Measurements from ENCODE around the gene GABPA.
"Not testable (repeated sequence)": the region's sequence is repeated elsewhere in the genome, so short reads cannot be mapped to it uniquely, and the experiment has no call there.

Gene GABPA

DNA sequence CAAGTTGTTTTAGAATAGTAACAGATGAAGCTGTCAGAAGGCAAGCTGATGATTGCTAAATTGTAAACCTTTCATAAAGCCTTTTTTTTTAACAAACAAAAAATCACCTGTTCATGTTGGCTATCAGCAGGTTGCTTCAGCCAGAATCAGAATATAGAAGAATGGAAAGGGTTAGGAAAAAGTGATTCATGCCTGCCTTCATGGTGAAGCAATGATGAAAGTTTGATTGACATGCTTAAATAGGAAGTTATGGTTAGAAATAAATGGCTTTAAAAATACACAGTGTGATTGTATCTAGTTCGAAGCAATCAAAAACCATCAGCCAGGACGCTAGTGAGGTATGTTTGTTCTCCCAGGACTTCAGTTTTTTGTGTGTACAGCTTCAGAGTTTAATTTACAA is 37.9 kb downstream of the GABPA start:
- H3K27ac ChIP-seq (ENCODE audit: low read depth, low read length), result no peak overlapping the region

DNA sequence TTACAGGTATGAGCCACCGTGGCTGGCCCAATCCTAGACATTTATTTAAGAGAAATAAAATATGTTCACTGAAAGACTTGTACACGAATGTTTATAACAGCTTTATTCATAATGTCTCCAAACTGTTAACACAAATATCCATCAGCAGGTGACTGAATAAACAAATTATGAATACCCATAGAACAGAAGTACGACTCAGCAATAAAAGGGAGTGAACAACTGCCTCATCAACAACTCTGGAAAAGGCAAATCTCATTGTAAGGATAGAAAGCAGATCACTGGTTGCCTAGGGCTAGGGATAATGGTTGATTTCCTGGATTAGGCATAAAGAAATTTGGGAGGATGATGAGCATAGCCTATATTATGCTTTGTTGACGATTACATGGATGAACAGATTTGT is 41.7 kb downstream of the GABPA start:
- Histone ChIP-seq H3K4me1 (ENCODE audit: control insufficient read depth, insufficient read depth, low read length) (no peaks in the 10 kb centered on the region), H3K27ac (ENCODE audit: low read depth, low read length) (no peak overlapping the region), H3K9me3 (ENCODE audit: control insufficient read depth, insufficient read depth, low read length) (no peaks in the 10 kb centered on the region), H3K36me3 (ENCODE audit: control insufficient read depth, insufficient read depth, low read length) (no peaks in the 10 kb centered on the region), H3K4me3 (ENCODE audit: low read depth, low read length) (no peak overlapping the region), H3K9ac (ENCODE audit: low read depth, low read length) (no peak overlapping the region), H3K27me3 (ENCODE audit: control insufficient read depth, insufficient read depth, low read length) (no peaks in the 10 kb centered on the region)

More for the DNA sequence above, 37.9 kb downstream of the GABPA start:
- Histone ChIP-seq H3K4me3 (ENCODE audit: low read depth, low read length) (no peak overlapping the region), H3K36me3 (ENCODE audit: control insufficient read depth, insufficient read depth, low read length) (peaks cover 4% of the 10 kb centered on the region; the same call in 1 of the 2 replicates), H3K9me3 (ENCODE audit: control insufficient read depth, insufficient read depth, low read length) (no peaks in the 10 kb centered on the region), H3K9ac (ENCODE audit: low read depth, low read length) (no peak overlapping the region), H3K27me3 (ENCODE audit: control insufficient read depth, insufficient read depth, low read length) (no peaks in the 10 kb centered on the region), H3K4me1 (ENCODE audit: control insufficient read depth, insufficient read depth, low read length) (no peaks in the 10 kb centered on the region)

DNA sequence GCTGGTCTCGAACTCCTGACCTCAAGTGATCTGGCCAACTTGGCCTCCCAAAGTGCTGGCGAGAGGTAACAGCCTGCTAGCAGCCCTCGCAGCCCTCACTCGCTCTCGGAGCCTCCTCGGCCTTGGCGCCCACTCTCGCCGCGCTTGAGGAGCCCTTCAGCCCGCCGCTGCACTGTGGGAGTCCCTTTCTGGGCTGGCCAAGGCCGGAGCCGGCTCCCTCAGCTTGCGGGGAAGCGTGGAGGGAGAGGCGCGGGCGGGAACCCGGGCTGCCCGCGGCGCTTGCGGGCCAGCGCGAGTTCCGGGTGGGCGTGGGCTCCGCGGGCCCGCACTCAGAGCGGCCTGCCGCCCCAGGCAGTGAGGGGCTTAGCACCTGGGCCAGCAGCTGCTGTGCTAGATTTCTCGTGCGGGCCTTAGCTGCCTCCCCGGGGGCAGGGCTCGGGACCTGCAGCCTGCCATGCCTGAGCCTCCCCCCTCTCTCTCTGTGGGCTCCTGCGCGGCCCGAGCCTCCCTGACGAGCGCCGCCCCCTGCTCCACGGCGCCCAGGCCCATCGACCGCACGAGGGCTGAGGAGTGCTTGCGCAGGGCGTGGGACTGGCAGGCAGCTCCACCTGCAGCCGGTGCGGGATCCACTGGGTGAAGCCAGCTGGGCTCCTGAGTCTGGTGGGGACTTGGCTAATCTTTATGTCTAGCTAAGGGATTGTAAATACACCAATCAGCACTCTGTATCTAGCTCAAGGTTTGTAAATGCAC is 43.5 kb downstream of the GABPA start:
- not testable (repeated sequence) for H3K27me3 ChIP-seq (ENCODE audit: control insufficient read depth, insufficient read depth, low read length); H3K4me1 ChIP-seq (ENCODE audit: control insufficient read depth, insufficient read depth, low read length); H3K9ac ChIP-seq (ENCODE audit: low read depth, low read length); H3K4me3 ChIP-seq (ENCODE audit: low read depth, low read length); H3K36me3 ChIP-seq (ENCODE audit: control insufficient read depth, insufficient read depth, low read length); H3K27ac ChIP-seq (ENCODE audit: low read depth, low read length); H3K9me3 ChIP-seq (ENCODE audit: control insufficient read depth, insufficient read depth, low read length)

DNA sequence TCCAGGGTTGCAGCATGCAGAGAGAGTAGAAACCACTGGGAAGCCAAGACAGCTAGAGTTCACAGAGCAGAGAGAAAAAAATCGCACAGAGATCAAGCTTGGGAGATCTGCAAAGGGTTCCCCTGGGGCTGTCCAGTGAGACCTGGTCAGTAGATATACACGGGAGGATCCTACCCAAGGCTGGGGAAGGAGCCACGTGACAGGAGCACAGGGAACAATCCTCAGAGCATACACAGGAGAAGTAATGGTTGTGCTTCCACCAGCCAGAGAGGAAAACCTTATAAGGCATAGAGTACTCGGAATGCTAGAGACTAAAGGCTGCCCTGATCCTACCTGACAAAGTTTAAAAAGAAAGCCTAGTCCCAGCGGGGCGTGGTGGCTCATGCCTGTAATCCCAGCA is 53.9 kb downstream of the GABPA start:
- H3K9ac ChIP-seq (ENCODE audit: low read depth, low read length), result no peak overlapping the region
- no peaks in the 10 kb centered on the region for H3K27me3 ChIP-seq (ENCODE audit: control insufficient read depth, insufficient read depth, low read length)
- no peak overlapping the region for H3K27ac ChIP-seq (ENCODE audit: low read depth, low read length)
- H3K4me3 ChIP-seq (ENCODE audit: low read depth, low read length), result no peak overlapping the region
- H3K36me3 ChIP-seq (ENCODE audit: control insufficient read depth, insufficient read depth, low read length), result no peaks in the 10 kb centered on the region
- H3K9me3 ChIP-seq (ENCODE audit: control insufficient read depth, insufficient read depth, low read length), result no peaks in the 10 kb centered on the region
- peaks cover 7% of the 10 kb centered on the region; the same call in 1 of the 2 replicates for H3K4me1 ChIP-seq (ENCODE audit: control insufficient read depth, insufficient read depth, low read length)

DNA sequence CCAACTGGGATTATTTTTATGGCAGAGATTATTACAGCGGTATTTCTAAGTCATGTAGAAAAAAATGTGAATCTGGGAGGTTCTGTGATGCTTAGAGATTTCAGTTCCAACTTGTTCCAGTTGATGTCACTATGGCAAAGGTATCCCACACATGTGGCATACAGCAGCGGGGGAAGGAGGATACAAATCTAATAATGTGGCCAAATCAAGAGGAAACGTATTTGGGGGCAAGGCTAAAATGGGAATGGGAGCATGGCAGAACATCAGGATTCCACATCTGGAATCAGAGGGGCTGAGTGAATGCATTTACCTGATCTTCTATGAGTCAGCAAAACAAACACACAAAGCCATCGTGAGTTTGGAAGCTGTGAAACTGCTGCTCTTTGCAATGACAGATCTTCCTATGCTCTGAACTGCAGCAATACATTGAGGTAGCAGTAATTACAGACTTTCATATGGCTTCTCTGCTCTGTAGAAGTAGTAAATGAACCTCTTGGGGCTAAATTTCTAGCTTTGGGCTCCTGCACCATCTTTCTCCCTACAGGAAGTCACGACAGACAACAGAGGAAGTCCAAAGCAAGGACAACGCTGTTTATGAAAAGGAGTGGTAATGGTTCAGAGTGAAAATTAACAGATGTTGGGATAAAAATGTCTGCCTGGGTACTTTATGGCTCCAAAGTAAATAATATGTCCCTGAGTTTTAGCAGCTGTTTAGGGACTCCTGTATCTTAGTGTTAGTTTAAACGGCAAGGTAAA is 55.5 kb downstream of the GABPA start:
- no peaks in the 10 kb centered on the region for H3K9me3 ChIP-seq (ENCODE audit: control insufficient read depth, insufficient read depth, low read length)
- H3K4me3 ChIP-seq (ENCODE audit: low read depth, low read length), result no peak overlapping the region
- H3K9ac ChIP-seq (ENCODE audit: low read depth, low read length), result no peak overlapping the region; the same call in 1 of the 2 replicates

DNA sequence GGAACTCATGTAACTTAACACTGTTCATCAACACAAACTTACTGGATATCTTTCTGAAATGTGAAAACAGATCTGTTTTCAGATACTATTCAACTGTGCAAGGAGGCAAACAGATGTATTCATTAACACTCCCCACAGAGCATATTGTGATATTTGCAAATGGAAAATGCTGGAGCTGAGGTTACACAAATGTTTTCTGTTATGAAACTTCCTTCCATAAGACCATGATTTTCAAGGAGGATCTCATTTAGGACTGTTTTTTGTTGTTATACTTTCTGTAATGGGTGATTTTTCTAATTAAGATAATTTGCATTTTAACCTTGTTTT is 56.1 kb downstream of the GABPA start:
- H3K9ac ChIP-seq (ENCODE audit: low read depth, low read length), result no peak overlapping the region
- H3K4me1 ChIP-seq (ENCODE audit: control insufficient read depth, insufficient read depth, low read length), result peaks cover 7% of the 10 kb centered on the region; the same call in 1 of the 2 replicates
- H3K4me3 ChIP-seq (ENCODE audit: low read depth, low read length), result no peak overlapping the region
- H3K9me3 ChIP-seq (ENCODE audit: control insufficient read depth, insufficient read depth, low read length), result no peaks in the 10 kb centered on the region
- H3K36me3 ChIP-seq (ENCODE audit: control insufficient read depth, insufficient read depth, low read length), result no peaks in the 10 kb centered on the region
- H3K27ac ChIP-seq (ENCODE audit: low read depth, low read length), result no peak overlapping the region
- no peaks in the 10 kb centered on the region for H3K27me3 ChIP-seq (ENCODE audit: control insufficient read depth, insufficient read depth, low read length)

More for the DNA sequence above, 55.5 kb downstream of the GABPA start:
- peak overlapping the region; percentile 34 for H3K27ac ChIP-seq (ENCODE audit: low read depth, low read length)
- peaks cover 7% of the 10 kb centered on the region; the same call in 1 of the 2 replicates for H3K4me1 ChIP-seq (ENCODE audit: control insufficient read depth, insufficient read depth, low read length)
- H3K27me3 ChIP-seq (ENCODE audit: control insufficient read depth, insufficient read depth, low read length), result no peaks in the 10 kb centered on the region
- H3K36me3 ChIP-seq (ENCODE audit: control insufficient read depth, insufficient read depth, low read length), result no peaks in the 10 kb centered on the region

DNA sequence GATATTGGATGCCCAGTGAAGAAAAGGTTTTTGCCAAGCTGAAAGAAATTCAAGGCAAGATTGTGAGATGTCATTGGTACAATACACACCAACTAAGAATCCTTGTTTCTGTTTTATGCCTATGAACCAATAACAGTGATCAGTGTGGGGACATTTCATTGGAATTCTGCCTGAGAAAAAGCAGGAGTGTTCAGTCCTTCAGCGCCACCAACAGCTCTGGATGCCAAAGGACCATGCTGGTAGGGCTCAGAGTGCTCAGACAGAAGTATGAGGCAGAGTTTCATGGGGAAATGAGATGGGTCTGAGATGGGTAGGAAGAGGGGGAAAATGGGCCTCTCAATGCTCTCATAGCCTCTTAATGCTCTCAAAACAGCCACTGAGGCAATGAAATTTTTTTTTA is 56.5 kb downstream of the GABPA start:
- no peak overlapping the region for H3K27ac ChIP-seq (ENCODE audit: low read depth, low read length)

DNA sequence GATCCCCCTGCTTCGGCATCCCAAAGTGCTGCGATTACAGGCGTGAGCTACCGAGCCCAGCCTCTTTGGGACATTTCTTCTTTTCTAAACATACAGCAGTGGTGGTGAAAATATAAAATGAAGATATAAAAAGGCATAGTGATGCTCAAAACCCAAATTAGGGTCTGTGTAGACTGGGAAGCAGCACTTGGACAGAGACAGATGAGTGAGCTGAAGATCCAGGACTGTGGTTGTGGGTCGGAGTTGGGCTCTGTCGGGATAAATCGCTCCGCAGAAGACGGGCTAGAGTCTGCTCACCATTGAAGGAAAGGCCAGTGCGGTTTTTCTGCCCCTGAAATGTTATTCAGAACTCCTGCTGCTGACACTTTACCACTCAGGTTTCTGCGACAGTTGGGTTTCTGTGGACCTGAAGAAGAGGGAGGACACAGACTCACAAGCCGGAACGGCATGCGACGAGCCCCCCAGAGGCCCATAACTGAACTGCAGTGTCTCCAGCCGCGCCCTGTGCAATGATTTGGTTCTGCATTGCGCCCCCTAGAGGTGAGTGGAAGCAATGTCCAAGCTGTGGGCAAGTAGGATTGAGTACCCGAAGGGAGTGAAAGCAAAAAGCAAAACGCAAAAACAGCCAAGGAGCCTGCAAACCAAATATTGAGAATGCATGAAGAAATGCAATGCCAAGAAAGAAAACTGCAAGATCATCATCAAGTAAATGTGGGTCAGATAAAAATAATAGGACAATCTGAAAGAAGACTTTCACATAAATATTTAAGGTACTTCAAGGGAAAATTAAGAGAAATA is 66.6 kb downstream of the GABPA start:
- H3K27me3 ChIP-seq (ENCODE audit: control insufficient read depth, insufficient read depth, low read length), result no peaks in the 10 kb centered on the region
- no peak overlapping the region for H3K9ac ChIP-seq (ENCODE audit: low read depth, low read length)
- peaks cover 5% of the 10 kb centered on the region; the same call in 1 of the 2 replicates for H3K4me1 ChIP-seq (ENCODE audit: control insufficient read depth, insufficient read depth, low read length)
- H3K36me3 ChIP-seq (ENCODE audit: control insufficient read depth, insufficient read depth, low read length), result no peaks in the 10 kb centered on the region
- H3K27ac ChIP-seq (ENCODE audit: low read depth, low read length), result no peak overlapping the region
- H3K4me3 ChIP-seq (ENCODE audit: low read depth, low read length), result peak overlapping the region; percentile 22; the same call in 1 of the 2 replicates
- H3K9me3 ChIP-seq (ENCODE audit: control insufficient read depth, insufficient read depth, low read length), result no peaks in the 10 kb centered on the region

More for the DNA sequence above, 56.5 kb downstream of the GABPA start:
- Histone ChIP-seq H3K4me3 (ENCODE audit: low read depth, low read length) (no peak overlapping the region), H3K36me3 (ENCODE audit: control insufficient read depth, insufficient read depth, low read length) (no peaks in the 10 kb centered on the region), H3K27me3 (ENCODE audit: control insufficient read depth, insufficient read depth, low read length) (no peaks in the 10 kb centered on the region), H3K4me1 (ENCODE audit: control insufficient read depth, insufficient read depth, low read length) (peaks cover 7% of the 10 kb centered on the region; the same call in 1 of the 2 replicates), H3K9ac (ENCODE audit: low read depth, low read length) (no peak overlapping the region), H3K9me3 (ENCODE audit: control insufficient read depth, insufficient read depth, low read length) (no peaks in the 10 kb centered on the region)

DNA sequence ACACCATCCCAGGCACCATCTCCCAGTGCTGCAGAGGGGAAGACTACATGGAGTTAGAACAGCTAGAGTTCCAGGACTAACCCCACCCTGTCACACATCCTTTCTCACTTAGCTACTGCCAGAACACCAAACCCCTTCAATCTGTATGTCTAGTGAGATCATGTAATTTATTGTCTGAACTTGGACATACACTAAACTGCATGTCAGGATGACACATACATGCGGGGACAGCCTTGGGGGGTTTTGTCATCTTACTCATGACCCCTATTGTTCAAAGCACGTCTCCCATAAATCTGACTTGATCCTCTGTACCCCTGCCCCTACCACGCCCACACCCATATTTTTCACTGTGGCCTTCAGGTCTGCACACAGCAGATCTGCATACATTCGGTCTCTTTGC is 71.3 kb downstream of the GABPA start:
- H3K4me3 ChIP-seq (ENCODE audit: low read depth, low read length), result no peak overlapping the region
- H3K9me3 ChIP-seq (ENCODE audit: control insufficient read depth, insufficient read depth, low read length), result no peaks in the 10 kb centered on the region
- H3K36me3 ChIP-seq (ENCODE audit: control insufficient read depth, insufficient read depth, low read length), result no peaks in the 10 kb centered on the region
- no peaks in the 10 kb centered on the region for H3K27me3 ChIP-seq (ENCODE audit: control insufficient read depth, insufficient read depth, low read length)
- H3K4me1 ChIP-seq (ENCODE audit: control insufficient read depth, insufficient read depth, low read length), result peaks cover 5% of the 10 kb centered on the region; the same call in 1 of the 2 replicates
- no peak overlapping the region for H3K27ac ChIP-seq (ENCODE audit: low read depth, low read length)
- no peak overlapping the region for H3K9ac ChIP-seq (ENCODE audit: low read depth, low read length)

DNA sequence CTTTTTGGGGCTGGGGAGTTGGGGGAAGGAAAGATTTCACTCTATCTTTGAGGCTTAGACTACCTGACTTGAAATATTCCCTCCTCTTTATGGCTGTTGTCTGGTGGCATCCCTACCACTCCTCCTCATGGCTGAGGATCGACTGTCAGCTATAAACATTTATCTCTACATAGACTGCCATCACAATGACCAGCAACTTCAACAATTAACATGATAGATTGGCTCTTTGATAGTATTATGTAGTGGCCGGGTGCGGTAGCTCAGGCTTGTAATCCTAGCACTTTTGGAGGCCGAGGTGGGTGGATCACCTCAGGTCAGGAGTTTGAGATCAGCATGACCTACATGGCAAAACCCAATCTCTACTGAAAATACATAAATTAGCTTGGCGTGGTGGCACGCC is 72.4 kb downstream of the GABPA start:
- no peaks in the 10 kb centered on the region for H3K36me3 ChIP-seq (ENCODE audit: control insufficient read depth, insufficient read depth, low read length)
- no peak overlapping the region for H3K27ac ChIP-seq (ENCODE audit: low read depth, low read length)
- no peak overlapping the region for H3K4me3 ChIP-seq (ENCODE audit: low read depth, low read length)

More for the DNA sequence above, 72.4 kb downstream of the GABPA start:
- H3K27me3 ChIP-seq (ENCODE audit: control insufficient read depth, insufficient read depth, low read length), result no peaks in the 10 kb centered on the region
- no peak overlapping the region for H3K9ac ChIP-seq (ENCODE audit: low read depth, low read length)
- peaks cover 5% of the 10 kb centered on the region; the same call in 1 of the 2 replicates for H3K4me1 ChIP-seq (ENCODE audit: control insufficient read depth, insufficient read depth, low read length)
- no peaks in the 10 kb centered on the region for H3K9me3 ChIP-seq (ENCODE audit: control insufficient read depth, insufficient read depth, low read length)

Data from HUES48 (cell line).